ENCODE measurements around the gene PLEKHA6.

PLEKHA6 gene

GRCh38 chr1:204359474-204360255 lies at the start of gene PLEKHA6:
Gene PLEKHA6 (minus strand): TSS chr1:204359929. CDS start chr1:204273727, 86,202 bp downstream.
- TF ChIP-seq CTCF (IDR thresholded peaks at IDR 0.05), result no peak

GRCh38 chr1:204409123-204409522 lies 49.4 kb upstream of the PLEKHA6 start:
- no peak for TF ChIP-seq CTCF (IDR thresholded peaks at IDR 0.05)

- TF ChIP-seq CTCF (IDR thresholded peaks at IDR 0.05), result no peak
Observed at GRCh38 chr1:204408602-204409001, 48.9 kb upstream of the PLEKHA6 start.

- TF ChIP-seq CTCF (IDR thresholded peaks at IDR 0.05), result no peak
Observed at GRCh38 chr1:204408074-204408507, 48.4 kb upstream of the PLEKHA6 start.

GRCh38 chr1:204407295-204407971 lies 47.7 kb upstream of the PLEKHA6 start:
- TF ChIP-seq CTCF (IDR thresholded peaks at IDR 0.05), result no peak

- TF ChIP-seq CTCF (IDR thresholded peaks at IDR 0.05), result no peak
Observed at GRCh38 chr1:204406621-204407020, 46.9 kb upstream of the PLEKHA6 start.

- no peak for TF ChIP-seq CTCF (IDR thresholded peaks at IDR 0.05)
Observed at GRCh38 chr1:204405988-204406387, 46.3 kb upstream of the PLEKHA6 start.
